GM21515 (cell line): ENCODE data around the gene IMMT.
"Not testable (repeated sequence)": the region's sequence is repeated elsewhere in the genome, so short reads cannot be mapped to it uniquely, and the experiment has no call there.

Experiments
- ATAC-seq: cut with Tn5 transposase; IDR thresholded peaks from one replicate; pipeline ENCODE4 v1.9.1; 2021; ENCODE audit not compliant: unreplicated experiment

Gene IMMT

DNA sequence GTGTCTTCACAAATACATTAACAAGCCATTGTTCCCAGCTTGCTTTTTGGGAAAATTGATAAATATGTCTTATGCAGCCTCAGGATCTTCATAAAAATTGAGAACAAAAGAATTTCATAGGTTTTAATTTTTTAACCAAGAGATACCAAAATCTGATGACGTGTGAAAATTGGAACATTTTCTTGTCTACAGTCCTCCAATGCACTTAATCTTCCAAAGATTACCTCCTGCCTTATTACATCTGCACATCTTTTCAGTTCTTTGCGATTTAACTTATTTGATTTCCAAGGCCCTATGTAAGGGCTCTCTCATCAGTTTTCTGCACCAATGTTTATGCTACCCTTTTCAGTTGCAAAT lies 7.1 kb upstream of the IMMT start:
- no peak for ATAC-seq

DNA sequence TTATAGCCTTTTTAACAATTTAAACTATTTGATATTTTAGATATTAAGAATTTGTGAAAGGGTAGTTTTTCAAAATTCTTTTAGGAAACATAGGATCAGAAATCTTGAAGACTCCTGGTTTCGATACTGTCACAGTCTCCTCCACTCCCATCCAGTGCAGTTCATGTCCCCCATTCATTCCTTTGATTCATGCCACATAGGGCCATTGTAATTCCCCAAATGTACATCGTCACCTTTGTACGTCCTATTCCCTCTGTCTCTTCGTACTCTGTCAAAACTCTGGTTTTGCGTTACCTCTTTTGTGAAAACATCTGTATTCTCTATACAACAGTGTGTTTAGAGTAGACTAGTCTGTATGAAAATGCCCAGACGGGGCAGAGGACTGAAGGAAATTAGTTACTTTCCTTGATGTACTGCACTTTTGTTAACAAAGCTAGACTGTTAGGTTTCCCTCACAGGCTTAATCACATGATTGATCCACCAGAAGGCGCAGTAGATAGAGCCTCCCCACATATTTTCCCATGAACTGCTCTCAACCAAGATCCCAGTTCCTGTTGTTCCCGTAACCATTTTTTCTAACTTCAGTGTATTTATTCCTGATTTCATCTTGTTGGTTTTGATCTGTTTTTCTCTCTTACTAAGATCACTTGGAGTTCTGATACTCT lies 6.5 kb upstream of the IMMT start:
- no peak for ATAC-seq

DNA sequence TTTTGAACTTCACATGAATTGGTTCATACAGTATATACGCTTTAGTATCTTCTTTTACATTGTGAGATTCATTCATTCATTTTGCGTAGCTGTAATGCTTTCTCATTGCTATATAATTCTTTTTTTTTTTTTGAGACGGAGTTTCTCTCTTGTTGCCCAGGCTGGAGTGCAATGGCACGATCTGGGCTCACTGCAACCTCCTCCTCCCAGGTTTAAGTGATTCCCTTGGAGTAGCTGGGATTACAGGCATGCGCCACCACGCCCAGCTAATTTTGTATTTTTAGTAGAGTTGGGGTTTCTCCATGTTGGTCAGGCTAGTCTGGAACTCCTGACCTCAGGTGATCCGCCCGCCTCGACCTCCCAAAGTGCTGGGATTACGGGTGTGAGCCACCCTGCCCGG lies 5.3 kb upstream of the IMMT start:
- not testable (repeated sequence) for ATAC-seq

DNA sequence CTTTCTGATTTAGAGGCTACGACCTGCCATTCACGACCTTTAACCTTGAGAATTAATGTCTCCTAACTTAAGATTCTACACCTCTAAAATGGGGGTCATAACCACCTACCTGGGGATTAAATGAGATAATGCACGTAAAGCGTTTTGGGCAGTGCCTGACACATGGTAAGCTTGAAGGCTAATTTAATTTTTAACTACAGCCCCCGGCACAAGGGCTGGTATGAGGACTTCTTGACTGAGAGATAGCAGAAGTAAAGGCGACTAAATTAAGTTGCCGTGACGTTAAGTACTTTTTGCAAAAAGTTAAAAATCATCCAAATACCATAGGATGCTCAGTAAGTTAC lies 4.5 kb upstream of the IMMT start:
- no peak for ATAC-seq

DNA sequence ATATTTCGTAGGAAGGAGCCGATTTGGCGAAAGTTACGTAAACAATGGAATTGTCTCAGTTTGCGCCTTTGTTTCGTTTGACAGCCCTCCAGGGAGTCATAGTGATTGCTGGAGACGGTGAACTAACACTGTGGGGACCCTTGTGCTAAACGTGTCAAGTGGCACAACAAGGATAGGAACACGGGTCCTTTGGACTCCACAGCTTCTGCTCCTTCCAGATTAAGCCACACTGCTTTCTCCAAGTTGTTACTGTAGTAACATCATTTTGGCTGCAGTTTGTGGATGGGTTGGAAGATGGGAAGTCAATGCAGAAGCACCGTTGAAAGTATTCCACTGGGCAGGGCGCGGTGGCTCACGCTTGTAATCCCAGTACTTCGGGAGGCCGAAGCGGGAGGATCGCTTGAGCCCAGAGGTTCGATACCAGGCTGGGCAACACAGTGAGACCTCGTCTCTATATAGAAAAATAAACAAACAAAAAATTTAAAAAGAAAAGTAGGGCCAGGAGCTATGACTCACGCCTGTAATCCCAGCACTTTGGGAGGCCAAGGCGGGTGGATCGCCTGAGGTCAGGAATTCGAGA lies 636 bp upstream of the IMMT start:
- ATAC-seq: no peak

DNA sequence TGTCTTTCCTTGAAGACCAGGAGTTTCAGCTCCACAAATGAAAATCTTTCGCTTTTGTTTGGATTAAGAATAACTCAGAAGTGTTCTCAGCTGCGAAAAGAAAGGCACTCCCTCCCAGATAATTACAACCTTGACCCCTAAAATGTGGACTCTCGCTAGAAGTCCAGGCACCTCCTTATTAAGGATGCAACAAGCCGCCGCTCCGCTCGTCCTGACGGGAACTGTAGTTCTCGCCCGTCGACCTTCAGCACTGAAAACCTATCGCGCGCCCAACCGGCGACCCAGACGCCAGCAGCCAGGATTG lies 559 bp downstream of the IMMT start:
- no peak for ATAC-seq

DNA sequence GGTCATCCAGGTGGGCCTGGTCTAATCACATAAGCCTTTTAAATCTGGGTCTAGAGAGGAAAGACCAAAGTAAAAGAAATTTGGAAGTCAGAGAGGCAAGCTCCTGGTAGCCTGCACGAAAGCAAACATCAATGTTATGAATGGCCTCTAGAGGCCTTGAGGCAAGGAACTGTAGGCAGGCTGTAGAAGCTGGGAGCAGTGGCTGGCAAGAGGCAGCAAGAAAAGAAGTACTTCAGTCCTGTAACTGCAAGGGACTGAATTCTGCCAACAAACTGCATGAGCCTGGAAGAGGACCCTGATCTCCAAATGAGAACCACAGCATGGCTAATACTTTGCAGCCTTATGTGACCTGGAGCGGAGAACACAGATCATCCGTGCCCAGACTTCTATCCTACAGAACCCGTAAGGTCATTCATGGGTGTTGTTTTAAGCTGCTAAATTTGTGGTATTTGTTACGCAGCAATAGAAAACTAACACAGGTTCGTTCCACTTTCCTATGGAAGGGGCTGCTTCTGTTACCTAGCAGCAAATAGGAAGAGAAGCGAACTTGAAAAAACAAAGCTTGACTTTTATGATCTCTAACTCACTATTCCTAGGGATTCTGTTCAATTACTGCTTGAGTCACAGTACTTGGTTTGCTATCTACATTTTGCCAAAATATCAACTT lies 1.2 kb downstream of the IMMT start:
- ATAC-seq: no peak

DNA sequence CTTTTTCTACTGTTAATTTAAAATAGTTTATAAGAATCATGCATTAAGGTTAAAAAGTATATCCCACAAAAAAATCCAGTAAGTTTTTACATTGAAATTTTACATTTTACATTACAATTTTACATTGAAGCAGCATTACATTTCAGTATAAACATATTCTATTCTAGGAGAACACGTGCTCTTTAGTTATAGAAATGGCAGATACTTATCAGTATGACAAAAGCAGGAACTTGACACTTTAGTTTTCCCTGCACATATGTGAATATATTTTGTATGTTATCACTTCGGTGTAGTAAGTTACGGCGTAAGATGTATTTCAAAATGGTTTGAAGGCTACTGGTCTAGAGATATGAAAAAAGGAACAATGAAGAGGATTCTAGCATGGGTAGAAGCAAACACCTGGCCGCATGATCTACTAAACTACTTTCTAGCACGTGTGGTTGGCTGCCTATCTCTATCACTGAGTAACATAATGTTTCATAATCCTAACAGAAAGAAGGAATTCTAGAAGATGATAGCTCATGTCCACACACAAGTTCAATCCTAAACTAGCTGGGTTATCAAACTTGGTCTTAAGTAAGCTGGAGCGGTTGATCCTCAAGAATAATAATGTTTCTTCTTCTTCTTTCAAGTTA lies 5.4 kb downstream of the IMMT start:
- ATAC-seq: no peak

DNA sequence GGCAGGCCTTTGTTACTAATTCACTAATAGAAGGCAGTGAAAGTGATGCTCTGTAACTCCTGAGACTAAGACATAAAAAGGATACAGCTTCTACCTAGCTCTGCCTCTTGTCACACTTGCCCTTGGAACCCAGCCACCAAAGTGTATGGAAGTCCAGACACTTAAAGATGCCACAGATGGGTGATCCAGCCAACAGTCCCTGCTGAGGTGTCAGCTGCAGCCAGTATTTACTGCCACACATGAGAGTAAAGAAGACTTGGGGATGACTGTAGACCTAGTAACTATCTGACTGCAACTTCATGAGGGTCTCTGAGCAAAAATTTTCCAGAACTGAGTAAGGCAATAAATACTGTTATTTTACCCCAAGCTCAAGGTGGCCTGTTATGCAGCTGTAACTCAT lies 8.8 kb downstream of the IMMT start:
- ATAC-seq: no peak

DNA sequence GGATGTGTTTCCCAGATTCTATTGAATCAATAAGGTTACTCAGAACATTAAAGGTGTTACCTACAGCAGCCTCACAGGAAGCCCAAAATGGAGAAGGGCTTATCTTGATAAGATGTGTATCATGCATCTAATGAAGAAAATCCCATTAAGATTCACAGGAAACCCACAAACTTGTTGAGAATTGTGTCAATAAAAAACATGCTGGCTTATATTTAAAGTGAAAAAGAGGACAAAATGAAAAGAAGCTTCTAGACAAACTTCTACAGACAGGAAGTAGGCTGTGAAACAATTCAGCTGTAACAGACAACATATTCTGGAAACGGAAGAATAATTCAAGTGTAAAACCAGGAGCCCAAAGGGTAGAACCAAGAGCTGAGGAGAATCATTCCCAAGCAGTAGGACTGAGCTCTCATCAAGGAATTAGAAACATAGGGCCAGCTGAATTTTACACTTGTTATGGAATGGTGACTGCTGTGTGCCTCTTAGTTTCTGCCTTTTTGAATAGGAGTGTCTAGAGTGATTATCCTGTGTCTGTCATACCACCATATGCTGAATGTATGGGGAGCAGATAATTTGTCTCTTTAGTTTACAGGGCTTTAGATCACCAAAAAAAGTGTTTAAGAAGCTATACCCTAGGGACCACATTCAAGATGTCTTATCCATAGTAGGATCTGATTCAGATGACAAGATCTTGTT lies 9.6 kb downstream of the IMMT start:
- no peak for ATAC-seq

DNA sequence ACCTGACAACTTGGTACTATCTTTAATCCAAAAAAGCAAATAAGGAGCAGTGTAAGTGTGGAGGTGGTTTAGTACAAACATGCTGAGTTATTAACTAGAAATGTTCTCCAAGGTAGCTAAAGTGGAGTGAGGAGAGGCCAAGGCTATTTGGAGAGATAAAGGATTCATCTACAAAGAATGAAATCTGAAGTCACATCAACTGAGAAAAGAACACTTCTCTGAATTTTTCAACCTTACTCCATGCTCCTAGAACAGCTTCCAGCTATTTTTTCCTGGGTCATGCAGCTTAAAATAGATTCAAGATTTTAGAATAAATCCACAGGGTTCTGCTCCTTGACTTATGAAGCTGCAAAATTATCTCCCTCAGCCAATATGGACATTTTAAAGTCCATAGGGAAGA lies 18.7 kb downstream of the IMMT start:
- ATAC-seq: no peak

DNA sequence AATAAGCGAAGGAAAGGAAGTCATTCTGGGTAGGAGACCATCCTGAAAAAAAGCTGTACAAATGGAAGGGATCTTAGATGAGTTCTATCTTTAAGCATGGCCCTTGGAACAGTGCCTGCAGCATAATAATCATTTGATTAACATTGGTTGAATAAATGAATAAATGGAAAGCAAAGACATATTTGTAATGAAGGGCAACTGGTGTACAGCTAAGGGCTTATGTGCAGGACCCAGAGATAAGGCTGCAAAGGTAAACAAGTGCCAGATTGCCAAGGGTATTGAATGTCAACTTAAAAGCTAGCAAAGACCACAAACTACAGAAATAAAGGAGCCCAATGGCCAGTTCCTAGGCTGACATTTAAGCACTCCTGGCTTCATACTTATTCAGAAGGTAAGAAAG lies 19.4 kb downstream of the IMMT start:
- ATAC-seq: no peak

DNA sequence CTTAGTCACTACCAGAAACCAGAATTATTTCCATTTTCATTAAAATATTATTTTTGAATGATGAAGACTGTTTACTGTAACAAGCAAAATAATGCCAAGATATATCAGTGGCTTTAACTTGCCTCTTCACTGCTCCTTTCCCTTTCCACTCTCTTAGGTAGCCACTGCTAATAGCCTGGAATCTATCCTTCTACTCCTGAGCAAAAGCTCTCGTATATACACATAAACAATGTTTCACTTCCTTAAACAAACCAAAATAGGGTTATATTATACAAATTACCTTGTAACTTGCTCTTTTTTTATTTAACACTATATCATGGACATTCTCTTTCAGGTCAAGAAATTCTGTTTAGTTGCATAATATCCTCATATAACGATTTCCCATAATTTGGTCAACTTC lies 20.8 kb downstream of the IMMT start:
- no peak for ATAC-seq

DNA sequence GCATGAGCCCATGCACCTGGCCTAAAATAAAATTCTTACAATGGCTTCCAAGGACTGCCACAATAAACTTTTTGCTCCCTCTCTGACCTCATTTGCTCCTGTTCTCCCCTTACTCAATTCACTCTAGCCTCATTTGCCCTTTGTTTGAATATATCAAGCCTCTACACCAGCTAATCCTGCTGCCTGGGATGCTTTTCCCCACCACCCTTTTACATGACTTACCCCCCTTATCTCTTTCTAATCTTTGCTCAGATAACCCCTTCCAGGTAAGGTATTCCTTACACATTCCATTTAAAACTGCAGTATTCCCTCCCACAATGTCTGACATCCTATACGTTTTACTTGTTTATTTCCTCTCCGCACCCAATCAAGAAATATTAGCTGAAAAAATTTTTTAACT lies 22.7 kb downstream of the IMMT start:
- no peak for ATAC-seq

DNA sequence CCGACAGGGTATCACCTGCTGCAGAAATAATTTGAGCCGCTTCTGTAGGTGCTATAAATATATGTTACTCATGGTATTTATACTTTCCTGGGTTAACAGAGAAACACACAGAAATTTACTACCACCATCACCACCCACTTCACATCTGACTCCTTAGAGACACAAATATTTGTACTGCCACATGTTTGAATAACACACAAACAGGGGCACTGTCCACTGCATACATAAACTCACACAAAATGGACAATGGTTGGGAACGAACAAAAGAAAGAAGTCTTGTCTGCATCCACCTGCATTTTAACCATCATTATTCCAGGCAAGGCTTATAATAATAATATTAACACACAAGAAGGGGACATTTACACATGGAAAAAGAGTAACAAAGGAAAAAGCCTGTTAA lies 24.0 kb downstream of the IMMT start:
- ATAC-seq: no peak

DNA sequence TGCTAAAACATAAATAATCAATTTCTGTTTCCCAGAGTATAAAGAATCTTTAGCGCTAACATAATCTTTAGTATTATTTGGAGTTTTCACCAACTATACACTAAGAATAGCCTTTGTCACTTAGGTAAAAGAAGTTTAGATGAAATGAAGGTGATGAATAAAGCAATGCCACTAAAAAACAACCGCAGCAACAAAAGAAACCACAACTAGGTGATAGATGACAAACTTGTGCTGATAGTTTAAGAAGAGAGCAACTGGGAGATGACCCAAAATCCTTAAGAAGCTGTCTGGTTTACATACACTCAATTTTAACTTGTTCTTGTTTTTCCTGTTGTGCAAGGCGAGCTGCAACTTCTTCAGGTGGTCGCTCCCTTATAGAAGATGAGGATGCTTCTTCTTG lies 24.8 kb downstream of the IMMT start:
- no peak for ATAC-seq

DNA sequence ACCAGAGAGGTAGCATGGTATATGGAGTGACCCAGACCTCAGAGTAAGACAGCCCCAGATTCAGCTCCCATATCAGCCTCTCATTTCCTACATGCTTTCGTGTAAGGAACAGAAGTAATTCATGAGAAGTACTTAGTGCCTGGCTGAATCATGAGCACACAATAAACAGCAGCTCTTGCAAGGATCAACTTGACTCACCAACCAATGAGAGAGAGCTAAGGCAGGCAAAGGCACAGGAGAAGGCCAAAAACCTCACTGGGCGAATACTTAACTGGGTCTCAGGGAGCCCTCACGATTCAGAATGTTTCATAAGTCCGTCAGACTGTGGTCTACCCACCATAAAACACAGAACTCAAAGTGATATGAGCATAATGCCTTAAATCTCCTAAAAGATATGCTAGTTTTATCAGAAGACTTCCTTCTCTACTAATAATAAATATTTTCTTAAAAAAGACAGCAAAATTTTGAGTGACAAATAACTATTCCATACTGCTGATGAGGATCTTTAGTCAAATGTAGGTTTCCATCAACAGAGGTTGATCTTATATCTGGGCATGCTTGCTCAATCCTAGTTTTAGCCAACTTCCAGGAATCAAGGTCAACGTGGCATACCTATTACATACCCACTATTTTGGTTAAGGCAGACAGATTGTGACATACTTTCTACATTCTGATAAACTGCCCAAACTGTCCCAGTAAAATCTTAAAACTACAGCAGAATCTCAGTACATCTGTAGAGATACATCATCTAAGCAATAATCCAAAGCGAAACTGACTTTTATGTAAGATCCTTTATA lies 34.9 kb downstream of the IMMT start:
- ATAC-seq: no peak

DNA sequence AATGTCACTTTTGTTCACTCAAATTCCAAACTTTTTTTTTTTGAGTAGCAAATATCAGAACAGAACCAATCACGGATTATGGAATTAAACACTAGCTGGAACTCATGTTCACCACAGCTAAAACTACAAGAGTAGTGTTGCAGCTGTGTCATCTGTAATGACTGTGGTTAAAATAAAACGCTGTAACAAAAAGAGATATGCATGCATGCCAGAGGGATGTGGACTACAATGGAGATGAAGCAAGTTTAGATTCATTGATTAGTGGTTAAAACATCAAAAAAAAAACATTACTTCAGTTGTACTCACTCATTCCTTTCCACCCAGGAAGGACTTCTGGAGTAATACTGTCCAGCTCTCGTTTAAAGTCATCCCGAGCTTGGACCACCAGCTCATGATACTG lies 37.0 kb downstream of the IMMT start:
- ATAC-seq: no peak

DNA sequence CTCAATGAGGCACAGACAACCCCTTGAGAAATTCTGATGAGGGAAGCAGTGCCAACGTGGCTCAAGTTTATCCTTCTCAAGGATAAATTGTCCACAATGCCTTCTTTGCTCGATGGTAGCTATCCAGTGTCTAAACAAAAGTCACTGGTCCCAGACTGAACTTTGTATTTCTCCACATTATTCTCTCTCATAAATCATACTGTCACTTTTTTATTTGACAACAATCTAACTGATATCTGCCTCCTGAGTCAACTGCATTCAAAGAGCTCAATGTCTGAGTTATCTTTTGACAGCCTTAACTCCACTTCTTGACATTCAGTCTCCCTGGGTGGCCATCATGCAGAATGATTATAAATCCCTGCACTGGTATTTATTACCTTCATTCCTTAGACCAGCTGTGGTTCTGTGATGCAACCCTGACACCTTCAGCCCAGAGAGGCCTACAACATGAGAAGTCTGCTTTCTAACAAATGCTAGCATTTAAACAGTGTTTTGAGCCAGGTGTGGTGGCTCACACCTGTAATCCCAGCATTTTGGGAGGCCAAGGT lies 38.2 kb downstream of the IMMT start:
- no peak for ATAC-seq

DNA sequence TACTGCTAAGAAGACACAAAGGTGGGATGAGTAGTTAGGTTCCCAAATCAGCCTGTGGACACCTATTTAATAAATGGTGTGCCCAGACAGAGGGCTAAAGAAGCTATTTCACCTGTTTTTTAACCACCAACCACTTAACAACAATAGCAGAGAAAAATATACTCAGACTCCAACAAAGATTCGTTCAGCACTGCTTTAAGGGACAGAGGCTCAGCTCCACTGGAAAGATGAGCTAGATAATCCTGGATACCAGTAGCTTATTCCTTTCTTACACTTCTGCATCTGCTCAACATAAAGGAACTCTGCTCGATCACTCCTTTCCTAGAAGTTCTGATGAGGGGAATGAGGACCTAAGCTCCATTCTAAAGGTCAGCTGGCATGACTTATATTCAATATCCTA lies 44.8 kb downstream of the IMMT start:
- no peak for ATAC-seq

DNA sequence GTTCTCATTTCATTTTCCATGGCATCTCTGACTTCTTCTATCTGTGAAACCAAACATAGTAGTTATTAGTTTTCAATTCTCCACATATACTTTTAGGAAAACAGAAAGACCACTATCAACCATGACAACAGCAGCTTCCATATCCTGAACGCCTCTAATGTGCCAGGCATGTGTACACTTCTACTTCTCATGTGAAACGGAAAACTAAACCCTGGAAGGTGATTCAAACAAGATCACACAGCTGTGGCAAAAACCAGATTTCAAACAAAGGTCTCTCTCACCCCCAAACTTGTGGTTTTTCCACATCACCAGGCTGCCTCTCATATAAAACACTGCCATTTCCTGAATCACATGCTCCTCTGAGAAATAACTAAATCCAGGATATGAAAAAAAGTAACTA lies 47.5 kb downstream of the IMMT start:
- no peak for ATAC-seq
